Brain microvascular endothelial cell (primary cell): ENCODE measurements around the gene SASH1.
A peak's percentile ranks its signal among the peaks of the same experiment; 100 is the strongest.

Experiments used
- DNase-seq: peaks from one replicate; pipeline ENCODE4 v3.0.0-alpha.2; 2020
- H3K27ac ChIP-seq: fragments of 250-450 bp; sonication (Bioruptor Pico); 2 replicates; pipeline ENCODE4 v1.5.1; 2020; ENCODE audit warnings: mild to moderate bottlenecking, moderate library complexity
- H3K27me3 ChIP-seq: fragments of 250-450 bp; sonication (Bioruptor Pico); replicated peaks from 2 replicates; pipeline ENCODE4 v1.5.1; 2020; ENCODE audit warnings: mild to moderate bottlenecking
- H3K36me3 ChIP-seq: fragments of 250-450 bp; sonication (Bioruptor Pico); replicated peaks from 2 replicates; pipeline ENCODE4 v1.5.1; 2020; ENCODE audit warnings: mild to moderate bottlenecking
- H3K4me3 ChIP-seq: 2 replicates; pipeline ENCODE4 v1.5.1; 2011; ENCODE audit warnings: low read depth, mild to moderate bottlenecking, control low read depth, low read length, moderate library complexity
- in situ Hi-C: cut with HindIII; loops from 2 replicates; pipeline ENCODE4 v1.10.0; 2017; ENCODE audit warnings: low sequenced_read_pairs, low pct_ligation_motif_present
- TF ChIP-seq, protein P1 (sequence below): IDR thresholded peaks from 2 replicates; pipeline ENCODE4 v1.5.1; 2011; ENCODE audit warnings: low read depth, mild to moderate bottlenecking, moderate library complexity, low read length, control low read depth, inconsistent platforms; ENCODE audit errors: missing control alignments

The SASH1 gene

GRCh38 chr6:148298683-148299082, 44.0 kb upstream of the SASH1 start:
- H3K27ac ChIP-seq, result no peak overlapping the region
- H3K4me3 ChIP-seq, result no peak overlapping the region
- TF ChIP-seq, protein P1, sequence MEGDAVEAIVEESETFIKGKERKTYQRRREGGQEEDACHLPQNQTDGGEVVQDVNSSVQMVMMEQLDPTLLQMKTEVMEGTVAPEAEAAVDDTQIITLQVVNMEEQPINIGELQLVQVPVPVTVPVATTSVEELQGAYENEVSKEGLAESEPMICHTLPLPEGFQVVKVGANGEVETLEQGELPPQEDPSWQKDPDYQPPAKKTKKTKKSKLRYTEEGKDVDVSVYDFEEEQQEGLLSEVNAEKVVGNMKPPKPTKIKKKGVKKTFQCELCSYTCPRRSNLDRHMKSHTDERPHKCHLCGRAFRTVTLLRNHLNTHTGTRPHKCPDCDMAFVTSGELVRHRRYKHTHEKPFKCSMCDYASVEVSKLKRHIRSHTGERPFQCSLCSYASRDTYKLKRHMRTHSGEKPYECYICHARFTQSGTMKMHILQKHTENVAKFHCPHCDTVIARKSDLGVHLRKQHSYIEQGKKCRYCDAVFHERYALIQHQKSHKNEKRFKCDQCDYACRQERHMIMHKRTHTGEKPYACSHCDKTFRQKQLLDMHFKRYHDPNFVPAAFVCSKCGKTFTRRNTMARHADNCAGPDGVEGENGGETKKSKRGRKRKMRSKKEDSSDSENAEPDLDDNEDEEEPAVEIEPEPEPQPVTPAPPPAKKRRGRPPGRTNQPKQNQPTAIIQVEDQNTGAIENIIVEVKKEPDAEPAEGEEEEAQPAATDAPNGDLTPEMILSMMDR, result no peak
- in situ Hi-C loops, result no loop called here
- H3K36me3 ChIP-seq, result peaks cover 9% of the 10 kb centered on the region
- no peak for DNase-seq
- no peaks in the 10 kb centered on the region for H3K27me3 ChIP-seq

- H3K27me3 ChIP-seq, result no peaks in the 10 kb centered on the region
- peaks cover 2% of the 10 kb centered on the region for H3K36me3 ChIP-seq
- TF ChIP-seq, protein P1, result no peak
- in situ Hi-C loops, result no loop called here
- H3K27ac ChIP-seq, result no peak overlapping the region
- DNase-seq, result no peak
- H3K4me3 ChIP-seq, result no peak overlapping the region
Measured at GRCh38 chr6:148303616-148304015, 39.0 kb upstream of the SASH1 start.

DNA sequence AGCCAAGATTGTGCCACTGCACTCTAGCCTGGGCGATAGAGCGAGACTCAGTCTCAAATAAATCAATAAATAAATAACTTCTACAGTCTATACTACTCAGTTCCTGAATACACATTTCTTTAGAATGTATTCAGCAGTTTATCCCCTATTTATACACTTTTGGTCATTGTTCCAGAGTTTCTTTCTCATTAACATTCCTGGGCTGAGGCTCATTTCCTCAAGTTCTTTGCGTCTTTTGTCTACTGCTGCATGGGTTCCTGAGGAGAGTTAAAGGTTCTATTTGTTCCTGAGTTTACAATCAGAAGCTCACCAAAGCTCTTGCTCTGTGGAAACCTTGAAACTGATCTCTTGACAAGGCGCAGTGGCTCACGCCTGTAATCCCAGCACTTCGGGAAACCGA, 37.7 kb upstream of the SASH1 start:
- DNase-seq, result peak; percentile 45
- peak overlapping the region; percentile 37 for H3K27ac ChIP-seq
- TF ChIP-seq, protein P1, result no peak
- in situ Hi-C loops, result no loop called here
- peaks cover 2% of the 10 kb centered on the region for H3K36me3 ChIP-seq
- H3K4me3 ChIP-seq, result no peak overlapping the region
- no peaks in the 10 kb centered on the region for H3K27me3 ChIP-seq

GRCh38 chr6:148306286-148306685, 36.4 kb upstream of the SASH1 start:
- in situ Hi-C loops, result no loop called here

DNA sequence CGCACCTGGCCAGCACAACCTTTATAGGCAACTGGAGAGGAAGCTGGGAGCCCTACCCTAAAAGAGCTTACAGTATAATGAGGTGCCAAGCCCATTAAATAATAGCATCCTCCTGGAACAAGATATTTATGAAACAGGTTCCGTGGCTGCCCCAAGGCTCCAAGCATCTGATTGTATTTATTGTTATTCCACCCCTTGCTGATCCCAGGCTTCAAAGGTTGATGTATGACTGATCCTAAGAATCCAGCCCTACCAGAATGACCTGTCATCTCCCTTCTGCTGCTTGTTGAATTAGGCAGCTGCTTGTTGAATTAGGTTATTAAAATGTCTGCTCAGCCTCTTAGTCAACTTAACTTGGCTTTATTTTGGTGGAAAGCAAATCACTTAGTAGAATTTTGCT, 35.2 kb upstream of the SASH1 start:
- H3K4me3 ChIP-seq, result no peak overlapping the region
- TF ChIP-seq, protein P1, result no peak
- H3K27me3 ChIP-seq, result no peaks in the 10 kb centered on the region
- H3K27ac ChIP-seq, result no peak overlapping the region
- no peak for DNase-seq
- no peaks in the 10 kb centered on the region for H3K36me3 ChIP-seq
- in situ Hi-C loops, result no loop called here

More at GRCh38 chr6:148306286-148306685, 36.4 kb upstream of the SASH1 start:
- no peak for DNase-seq
- Histone ChIP-seq H3K27me3 (no peaks in the 10 kb centered on the region), H3K36me3 (peaks cover 2% of the 10 kb centered on the region), H3K27ac (no peak overlapping the region), H3K4me3 (no peak overlapping the region)
- TF ChIP-seq, protein P1, result no peak

DNA sequence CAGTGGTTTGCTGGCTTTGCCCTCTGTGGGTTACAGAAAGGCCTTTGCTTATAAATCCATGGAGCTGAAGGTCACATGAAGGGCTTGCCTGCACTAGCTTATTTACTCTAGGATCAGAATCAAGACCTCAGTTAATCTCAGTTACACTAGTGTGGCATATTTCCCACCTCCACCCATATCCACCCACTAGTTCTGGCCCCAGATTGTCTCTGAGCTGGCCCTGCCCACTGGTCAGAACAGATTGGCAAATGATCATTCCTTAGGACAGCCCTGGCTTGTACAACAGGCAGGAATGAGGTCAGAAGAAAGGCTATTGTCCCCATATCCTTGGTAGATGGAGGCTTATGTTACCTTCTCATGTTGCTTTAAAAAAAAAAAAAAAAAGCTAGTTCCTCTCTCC, 33.3 kb upstream of the SASH1 start:
- Histone ChIP-seq H3K36me3 (no peaks in the 10 kb centered on the region), H3K4me3 (no peak overlapping the region), H3K27ac (no peak overlapping the region), H3K27me3 (no peaks in the 10 kb centered on the region)
- in situ Hi-C loops, result no loop called here
- TF ChIP-seq, protein P1, result no peak
- no peak for DNase-seq
